ENCODE data around the gene CLTCL1.

- TF ChIP-seq EZH2 (IDR thresholded peaks at IDR 0.05; ENCODE audit: insufficient read depth, poor library complexity, severe bottlenecking), result no peak
- TF ChIP-seq EZH2phosphoT487 (IDR thresholded peaks at IDR 0.05; ENCODE audit: insufficient read depth, low read depth), result no peak
These were observed 78.5 kb downstream of the CLTCL1 start for GRCh38 chr22:19213001-19213400.
